Keratinocyte (primary cell): ENCODE data around the gene HOXC5. TPM values are rescaled to one million over a fixed set of nuclear protein-coding genes. Genes with fewer than 3 reads are reported as not detected.
A peak's percentile ranks its signal among the peaks of the same experiment; 100 is the strongest.

Experiments used
- DNase-seq: peaks from one replicate; pipeline ENCODE4 v3.0.0-alpha.2; 2011; ENCODE audit warnings: low read depth, missing footprints, low spot score
- FAIRE-seq: peaks from 2 replicates; lab custom pipeline; 2011; peaks lifted over from hg19 to GRCh38; lab: Jason Lieb, UNC
- H2AFZ ChIP-seq: 2 replicates; pipeline ENCODE4 v1.6.0; 2012; ENCODE audit warnings: low read length, control low read depth, inconsistent platforms; ENCODE audit not compliant: control insufficient read depth
- H3K27ac ChIP-seq: 2 replicates; pipeline ENCODE4 v1.5.1; 2011; ENCODE audit warnings: low read length; ENCODE audit not compliant: control insufficient read depth, insufficient read depth
- H3K27me3 ChIP-seq: 3 replicates; pipeline ENCODE4 v1.6.0; 2011; ENCODE audit warnings: low read length; ENCODE audit not compliant: control insufficient read depth, insufficient read depth; ENCODE audit errors: extremely low read depth
- H3K36me3 ChIP-seq, 2 experiments: 2 replicates in 1 of 2; 3 replicates in 1 of 2; pipeline ENCODE4 v1.5.1; 2011; ENCODE audit warnings: low read length in 2 of 2, mild to moderate bottlenecking in 1 of 2; ENCODE audit not compliant: control insufficient read depth in 2 of 2, insufficient read depth in 2 of 2; ENCODE audit errors: extremely low read depth in 1 of 2
- H3K4me1 ChIP-seq: 3 replicates; pipeline ENCODE4 v1.5.1; 2011; ENCODE audit warnings: low read length; ENCODE audit not compliant: control insufficient read depth, insufficient read depth; ENCODE audit errors: extremely low read depth
- H3K4me2 ChIP-seq: 3 replicates; pipeline ENCODE4 v1.6.0; 2011; ENCODE audit warnings: low read depth, low read length; ENCODE audit not compliant: control insufficient read depth, insufficient read depth; ENCODE audit errors: extremely low read depth
- H3K4me3 ChIP-seq, 3 experiments: fragments of 200-600 bp in 1 of 3; sonication (generic) in 1 of 3; 2 replicates in 2 of 3; 3 replicates in 1 of 3; pipeline ENCODE4 v1.5.1; 2011 to 2016; ENCODE audit warnings: low read length in 3 of 3, mild to moderate bottlenecking in 3 of 3, control low read depth in 2 of 3, inconsistent platforms in 1 of 3, low read depth in 1 of 3, mixed read lengths in 1 of 3, mixed run types in 1 of 3, moderate library complexity in 1 of 3; ENCODE audit not compliant: control insufficient read depth in 2 of 3, insufficient read depth in 2 of 3; ENCODE audit errors: extremely low read depth in 1 of 3
- H3K79me2 ChIP-seq: 2 replicates; pipeline ENCODE4 v1.6.0; 2012; ENCODE audit warnings: low read length; ENCODE audit not compliant: control insufficient read depth, insufficient read depth
- H3K9ac ChIP-seq: 3 replicates; pipeline ENCODE4 v1.6.0; 2011; ENCODE audit warnings: low read length; ENCODE audit not compliant: control insufficient read depth, insufficient read depth; ENCODE audit errors: extremely low read depth
- H3K9me1 ChIP-seq: 3 replicates; pipeline ENCODE4 v1.6.0; 2011; ENCODE audit warnings: low read length; ENCODE audit not compliant: control insufficient read depth, insufficient read depth; ENCODE audit errors: extremely low read depth
- H3K9me3 ChIP-seq: 2 replicates; pipeline ENCODE4 v1.5.1; 2012; ENCODE audit warnings: low read depth, low read length; ENCODE audit not compliant: control insufficient read depth
- H4K20me1 ChIP-seq: 3 replicates; pipeline ENCODE4 v1.6.0; 2011; ENCODE audit warnings: low read length; ENCODE audit not compliant: control insufficient read depth, insufficient read depth; ENCODE audit errors: extremely low read depth
- EZH2 ChIP-seq: IDR thresholded peaks from one replicate; pipeline ENCODE4 v1.6.1; 2012; ENCODE audit warnings: inconsistent platforms, mild to moderate bottlenecking, low read length, moderate library complexity
- dilution Hi-C: fragments of 300-500 bp; cut with MboI; formaldehyde crosslinking; loops from one replicate; pipeline ENCODE4 v1.7.0; 2020; ENCODE audit warnings: low sequenced_read_pairs; ENCODE audit not compliant: extremely low pct_ligation_motif_present
- polyA plus RNA-seq, 5 experiments: library from polyadenylated mRNA; depleted of rRNA in 3 of 5; stranded (reverse) in 3 of 5; stranded (forward) in 1 of 5; unstranded in 1 of 5; fragments of >200 nt; gene quantifications; 1 replicate in 1 of 5; 2 replicates in 3 of 5; 3 replicates in 1 of 5; pipeline versions ENCODE4 v1.2.1 to v1.2.3, GENCODE V29; 2011 to 2012; ENCODE audit warnings: missing spikeins in 2 of 5, low read depth in 1 of 5, low replicate concordance in 1 of 5
- TF ChIP-seq, protein P1 (sequence below), 3 experiments: IDR thresholded peaks in 1 of 3; conservative IDR thresholded peaks in 1 of 3; optimal IDR thresholded peaks in 1 of 3; 2 replicates in 2 of 3; 3 replicates in 1 of 3; pipeline versions ENCODE3 to v1.5.1; 2011; ENCODE audit warnings: low read length in 3 of 3, mild to moderate bottlenecking in 3 of 3, moderate library complexity in 2 of 3, control low read depth in 1 of 3, inconsistent platforms in 1 of 3; ENCODE audit not compliant: insufficient read depth in 2 of 3; ENCODE audit errors: extremely low read depth in 1 of 3

The HOXC5 gene
- polyA plus RNA-seq, 1 donor (not counting 4 experiments of a cell fraction or from before 2014, with no cell fraction given), result 0.18 TPM

DNA sequence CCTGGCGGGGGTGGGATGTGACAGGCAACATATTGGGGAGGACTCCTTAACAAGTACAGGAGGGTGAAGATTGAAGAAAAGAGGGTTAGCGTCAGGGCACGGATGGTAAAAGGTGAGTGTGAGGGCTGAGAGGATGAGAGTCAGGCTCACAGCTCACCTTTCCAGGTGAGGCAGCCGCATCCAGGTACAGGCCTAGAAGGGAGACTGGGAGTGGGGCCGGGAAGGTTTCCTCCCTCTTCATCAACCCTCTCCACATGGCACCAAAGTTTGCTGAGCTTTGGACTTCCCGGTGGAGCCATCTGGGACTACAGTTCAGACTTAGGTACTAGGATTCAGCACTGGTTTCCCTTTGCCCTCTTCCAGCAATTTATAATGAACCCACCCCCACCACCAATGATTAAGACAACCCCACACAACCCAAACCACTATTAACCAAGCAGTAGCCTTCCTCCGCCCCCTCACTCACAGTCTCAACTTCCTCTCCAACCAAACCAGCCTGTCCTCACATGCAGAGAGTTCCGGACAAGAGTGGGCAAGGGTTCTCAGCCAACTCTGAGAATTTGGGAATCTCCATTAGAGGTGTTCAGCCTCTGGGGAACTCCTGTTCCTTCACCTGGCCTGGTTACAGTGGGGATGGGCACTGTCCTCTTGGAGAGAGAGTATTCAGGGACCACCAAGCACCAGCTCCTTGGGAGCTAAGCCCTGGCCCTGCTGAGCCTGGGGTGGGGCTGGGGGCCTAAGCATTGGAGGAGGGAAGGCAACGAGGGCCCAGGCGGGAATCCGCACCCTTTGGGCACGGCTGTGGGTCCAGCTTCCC lies 18.4 kb downstream of the HOXC5 start:
- no peak for DNase-seq
- Histone ChIP-seq H3K9me3 (no peaks in the 10 kb centered on the region), H3K4me1 (peaks cover 25% of the 10 kb centered on the region), H3K79me2 (no peaks in the 10 kb centered on the region), H3K36me3 (no peaks in the 10 kb centered on the region), H3K27ac (peak overlapping the region; percentile 47), H3K4me3 (peak overlapping the region in 2 of 3 experiments; percentile 18 to 32), H3K9me1 (no peaks in the 10 kb centered on the region), H3K4me2 (peak overlapping the region; percentile 68), H3K27me3 (no peaks in the 10 kb centered on the region), H2AFZ (peak overlapping the region; percentile 52), H3K9ac (peak overlapping the region; percentile 69), H4K20me1 (no peaks in the 10 kb centered on the region)
- FAIRE-seq, result peak; percentile 95
- dilution Hi-C loops, result no loop called here
- TF ChIP-seq, protein P1, sequence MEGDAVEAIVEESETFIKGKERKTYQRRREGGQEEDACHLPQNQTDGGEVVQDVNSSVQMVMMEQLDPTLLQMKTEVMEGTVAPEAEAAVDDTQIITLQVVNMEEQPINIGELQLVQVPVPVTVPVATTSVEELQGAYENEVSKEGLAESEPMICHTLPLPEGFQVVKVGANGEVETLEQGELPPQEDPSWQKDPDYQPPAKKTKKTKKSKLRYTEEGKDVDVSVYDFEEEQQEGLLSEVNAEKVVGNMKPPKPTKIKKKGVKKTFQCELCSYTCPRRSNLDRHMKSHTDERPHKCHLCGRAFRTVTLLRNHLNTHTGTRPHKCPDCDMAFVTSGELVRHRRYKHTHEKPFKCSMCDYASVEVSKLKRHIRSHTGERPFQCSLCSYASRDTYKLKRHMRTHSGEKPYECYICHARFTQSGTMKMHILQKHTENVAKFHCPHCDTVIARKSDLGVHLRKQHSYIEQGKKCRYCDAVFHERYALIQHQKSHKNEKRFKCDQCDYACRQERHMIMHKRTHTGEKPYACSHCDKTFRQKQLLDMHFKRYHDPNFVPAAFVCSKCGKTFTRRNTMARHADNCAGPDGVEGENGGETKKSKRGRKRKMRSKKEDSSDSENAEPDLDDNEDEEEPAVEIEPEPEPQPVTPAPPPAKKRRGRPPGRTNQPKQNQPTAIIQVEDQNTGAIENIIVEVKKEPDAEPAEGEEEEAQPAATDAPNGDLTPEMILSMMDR (optimal IDR thresholded peaks at IDR 0.05 in 1 of 3, IDR thresholded peaks at IDR 0.05 in 1 of 3, conservative IDR thresholded peaks at IDR 0.05 in 1 of 3; ENCODE audit: extremely low read depth in 1 of 3, insufficient read depth in 2 of 3, low read length in 3 of 3), result no peak
- TF ChIP-seq EZH2, result no peak

DNA sequence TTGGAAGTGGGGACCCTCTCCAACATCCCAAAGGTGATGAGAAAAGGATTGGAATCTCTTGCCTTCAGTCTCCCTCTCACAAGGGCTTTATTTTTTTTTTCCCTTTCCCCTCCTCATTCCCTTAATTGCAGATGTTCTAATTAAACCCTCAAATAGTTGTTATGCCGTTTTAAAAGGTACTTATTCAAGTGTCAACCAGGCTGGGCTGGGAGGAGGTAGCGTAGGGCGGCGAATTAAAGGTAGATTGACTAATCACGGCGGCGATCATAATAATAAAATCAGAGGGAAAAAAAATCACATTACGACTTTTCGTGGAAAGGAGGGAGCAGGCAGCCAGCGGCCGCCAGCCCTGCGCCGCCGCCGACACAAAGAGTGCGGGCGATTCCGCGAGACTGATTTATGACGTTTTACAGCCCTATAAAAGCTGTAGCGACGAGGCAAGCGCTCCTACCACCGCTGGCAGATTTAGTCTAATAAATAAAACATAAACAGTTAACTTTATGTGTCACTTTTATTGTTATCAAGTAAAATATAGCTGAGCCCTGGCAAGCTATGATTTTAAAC lies 19.1 kb downstream of the HOXC5 start:
- no peaks in the 10 kb centered on the region for H3K36me3 ChIP-seq
- no peaks in the 10 kb centered on the region for H3K9me3 ChIP-seq
- peaks cover 25% of the 10 kb centered on the region for H3K4me1 ChIP-seq
- H3K9ac ChIP-seq, result peak overlapping the region; percentile 69
- H3K4me3 ChIP-seq, result peak overlapping the region in 2 of 3 experiments; percentile 18 to 32
- no peaks in the 10 kb centered on the region for H3K79me2 ChIP-seq
- dilution Hi-C loops, result no loop called here
- H4K20me1 ChIP-seq, result no peaks in the 10 kb centered on the region
- FAIRE-seq (peak; percentile 53), DNase-seq (no peak)
- H3K27ac ChIP-seq, result peak overlapping the region; percentile 47
- peak overlapping the region; percentile 52 for H2AFZ ChIP-seq
- H3K27me3 ChIP-seq, result no peaks in the 10 kb centered on the region
- peak overlapping the region; percentile 68 for H3K4me2 ChIP-seq
- no peaks in the 10 kb centered on the region for H3K9me1 ChIP-seq
- TF ChIP-seq, protein P1 (optimal IDR thresholded peaks at IDR 0.05 in 1 of 3, IDR thresholded peaks at IDR 0.05 in 1 of 3, conservative IDR thresholded peaks at IDR 0.05 in 1 of 3; ENCODE audit: extremely low read depth in 1 of 3, insufficient read depth in 2 of 3, low read length in 3 of 3), result no peak
- TF ChIP-seq EZH2, result no peak
